GM12878 (cell line): Measurements from ENCODE around the gene SLC37A1. TPM values are rescaled to one million over a fixed set of nuclear protein-coding genes. Genes with fewer than 3 reads are reported as not detected.

Experiments used
- ATAC-seq: fragments of 200-7000 bp; cut with Tn5 transposase; 3 replicates; pipeline ENCODE4 v1.9.1; 2020; ENCODE audit warnings: mild to moderate bottlenecking, moderate library complexity
- BruUV-seq: library from RNA; stranded (reverse); fragments of 400-500 nt; replicated peaks from 2 replicates; lab custom pipeline; 2021; lab: Mats Ljungman, UMichigan
- CTCF ChIA-PET: fragments of 300-600 bp; sonication (Branson Sonifier 250); formaldehyde crosslinking; extraction: SDS; loops from one replicate; lab custom pipeline; 2021; ENCODE audit warnings: inconsistent platforms; lab: Yijun Ruan, JAX
- POLR2A ChIA-PET: fragments of 350-600 bp; formaldehyde crosslinking; extraction: SDS; loops from one replicate; lab custom pipeline; 2021; ENCODE audit warnings: inconsistent platforms; lab: Charles Lee
- RAD21 ChIA-PET: fragments of 300-600 bp; sonication (Branson Sonifier 250); formaldehyde crosslinking; loops from one replicate; lab custom pipeline; 2023; ENCODE audit warnings: antibody characterized with exemption; ENCODE audit not compliant: unreplicated experiment; lab: Charles Lee
- SMC1A ChIA-PET: fragments of 300-600 bp; sonication (Branson Sonifier 250); formaldehyde crosslinking; loops from one replicate; lab custom pipeline; 2023; ENCODE audit not compliant: unreplicated experiment, uncharacterized antibody; lab: Charles Lee
- DNase-seq: peaks from one replicate; pipeline ENCODE4 v3.0.0-alpha.2; 2011; ENCODE audit warnings: low read depth, low spot score
- FAIRE-seq: peaks from 3 replicates; lab custom pipeline; 2011; peaks lifted over from hg19 to GRCh38; lab: Jason Lieb, UNC
- H2AFZ ChIP-seq: 2 replicates; pipeline ENCODE4 v1.6.0; 2011; ENCODE audit warnings: low read depth, low read length, control low read depth; ENCODE audit not compliant: control insufficient read depth
- H3K27ac ChIP-seq: 2 replicates; pipeline ENCODE4 v1.5.1; 2011; ENCODE audit warnings: control low read depth; ENCODE audit not compliant: control insufficient read depth, insufficient read depth
- H3K27me3 ChIP-seq, 2 experiments: replicated peaks in 1 of 2; 2 replicates each; pipeline versions ENCODE4 v1.6.0 to v1.6.1; 2011; ENCODE audit warnings: low read length in 1 of 2; ENCODE audit not compliant: control insufficient read depth in 2 of 2, insufficient read depth in 2 of 2
- H3K36me3 ChIP-seq, 2 experiments: 2 replicates each; pipeline ENCODE4 v1.5.1; 2011; ENCODE audit warnings: low read length in 1 of 2; ENCODE audit not compliant: control insufficient read depth in 2 of 2, insufficient read depth in 2 of 2
- H3K4me1 ChIP-seq: 2 replicates; pipeline ENCODE4 v1.6.1; 2011; ENCODE audit warnings: mild to moderate bottlenecking, low read length, moderate library complexity, mixed read lengths; ENCODE audit not compliant: control insufficient read depth, insufficient read depth
- H3K4me2 ChIP-seq: 2 replicates; pipeline ENCODE4 v1.6.0; 2011; ENCODE audit warnings: control low read depth; ENCODE audit not compliant: control insufficient read depth, insufficient read depth
- H3K4me3 ChIP-seq: fragments of 200-600 bp; sonication (generic); 2 replicates; pipeline ENCODE4 v1.5.1; 2016
- H3K79me2 ChIP-seq: 2 replicates; pipeline ENCODE4 v1.6.0; 2011; ENCODE audit warnings: low read length; ENCODE audit not compliant: control insufficient read depth, insufficient read depth
- H3K9ac ChIP-seq: 2 replicates; pipeline ENCODE4 v1.8.0; 2011; ENCODE audit warnings: low read length, control low read depth, mixed read lengths; ENCODE audit not compliant: control insufficient read depth, insufficient read depth
- H3K9me3 ChIP-seq: replicated peaks from 3 replicates; pipeline ENCODE4 v1.5.1; 2011; ENCODE audit warnings: mild to moderate bottlenecking, low read length; ENCODE audit not compliant: control insufficient read depth, insufficient read depth
- H4K20me1 ChIP-seq: 2 replicates; pipeline ENCODE4 v1.6.0; 2011; ENCODE audit not compliant: control insufficient read depth, insufficient read depth
- ATF2 ChIP-seq: IDR thresholded peaks from 2 replicates; pipeline ENCODE4 v1.6.1; 2012; ENCODE audit warnings: low read length, inconsistent platforms
- CBFB ChIP-seq: IDR thresholded peaks from 2 replicates; pipeline ENCODE4 v1.6.1; 2016; ENCODE audit warnings: antibody characterized with exemption, low read depth
- CHD4 ChIP-seq: fragments of 200-600 bp; sonication (generic); IDR thresholded peaks from 2 replicates; pipeline ENCODE4 v1.6.1; 2016; ENCODE audit warnings: mild to moderate bottlenecking
- ESRRA ChIP-seq: IDR thresholded peaks from 2 replicates; pipeline ENCODE4 v1.6.1; 2012; ENCODE audit warnings: mild to moderate bottlenecking, low read length, improper control_type of control experiment
- NBN ChIP-seq: fragments of 450-650 bp; IDR thresholded peaks from 2 replicates; pipeline ENCODE4 v1.6.1; 2016
- NFXL1 ChIP-seq: fragments of 450-650 bp; IDR thresholded peaks from 2 replicates; pipeline ENCODE4 v1.6.1; 2017; ENCODE audit warnings: antibody characterized with exemption, mild to moderate bottlenecking, borderline replicate concordance
- NFYA ChIP-seq: IDR thresholded peaks from 2 replicates; pipeline ENCODE4 v1.6.1; 2011; ENCODE audit warnings: low read depth, mild to moderate bottlenecking, low read length, improper control_type of control experiment, borderline replicate concordance
- PML ChIP-seq: IDR thresholded peaks from 2 replicates; pipeline ENCODE4 v1.6.1; 2012; ENCODE audit warnings: low read length, inconsistent platforms
- RFX5 ChIP-seq: IDR thresholded peaks from 2 replicates; pipeline ENCODE4 v1.6.1; 2011; ENCODE audit warnings: low read depth, low read length, improper control_type of control experiment
- SIN3A ChIP-seq: IDR thresholded peaks from 2 replicates; pipeline ENCODE4 v1.6.1; 2012; ENCODE audit warnings: low read depth, low read length, improper control_type of control experiment
- TCF12 ChIP-seq: IDR thresholded peaks from 2 replicates; pipeline ENCODE4 v1.6.1; 2011; ENCODE audit warnings: low read depth, mild to moderate bottlenecking, low read length
- TCF7 ChIP-seq: IDR thresholded peaks from 2 replicates; pipeline ENCODE4 v1.6.1; 2014; ENCODE audit warnings: antibody characterized with exemption, borderline replicate concordance
- WRNIP1 ChIP-seq: IDR thresholded peaks from 2 replicates; pipeline ENCODE4 v1.6.1; 2011; ENCODE audit warnings: low read depth, low read length, improper control_type of control experiment, borderline replicate concordance
- WGBS: methylation state at CpG from one replicate; pipeline ENCODE4 v1.1.6; 2016; ENCODE audit warnings: low lambda C conversion rate; ENCODE audit not compliant: insufficient replicate concordance, insufficient coverage; ENCODE audit errors: missing lambda C conversion rate; 5-methylcytosine and 5-hydroxymethylcytosine counted together
- in situ Hi-C: fragments of 300-500 bp; cut with MboI; formaldehyde crosslinking; loops from 9 replicates; pipeline ENCODE4 v1.14.3; 2018; ENCODE audit warnings: mixed read lengths
- intact Hi-C: fragments of 100-400 bp; cut with micrococcal nuclease; formaldehyde crosslinking; loops from one replicate; pipeline ENCODE4 v1.14.2; 2022; ENCODE audit not compliant: unreplicated experiment
- polyA plus RNA-seq, 11 experiments: library from polyadenylated mRNA; depleted of rRNA in 4 of 11; unstranded in 6 of 11; stranded (reverse) in 5 of 11; fragments of >200 nt; fragmentation: Nextera tagmentation in 4 of 11; fragmentation: Illumina TruSeq in 1 of 11; extraction: Ambion mirVana in 4 of 11; extraction: Trizol in 1 of 11; gene quantifications; 1 replicate in 1 of 11; 2 replicates in 10 of 11; pipeline versions ENCODE4 v1.2.1 to v1.2.3, GENCODE V29; 2011 to 2016; ENCODE audit warnings: inconsistent platforms in 2 of 11, missing spikeins in 2 of 11, low read depth in 1 of 11
- total RNA-seq, 4 experiments: library from RNA; depleted of rRNA in 3 of 4; stranded (reverse); fragments of >200 nt in 3 of 4; fragmentation: Illumina TruSeq in 1 of 4; extraction: Trizol in 1 of 4; gene quantifications; 2 replicates each; pipeline versions ENCODE4 v1.2.1 to v1.2.3, GENCODE V29; 2013 to 2021
- TF ChIP-seq, protein P1 (sequence below): fragments of 450-650 bp; IDR thresholded peaks from 2 replicates; pipeline ENCODE4 v1.6.1; 2018; ENCODE audit warnings: mild to moderate bottlenecking, low read depth, moderate library complexity; ENCODE audit not compliant: partially characterized antibody

The SLC37A1 gene
- total and polyA plus RNA-seq, 10 of the 15 experiments (the other 5 are each of a cell fraction or from before 2014, with no cell fraction given), result 1.1 to 35.5 (median 24.4) TPM

DNA sequence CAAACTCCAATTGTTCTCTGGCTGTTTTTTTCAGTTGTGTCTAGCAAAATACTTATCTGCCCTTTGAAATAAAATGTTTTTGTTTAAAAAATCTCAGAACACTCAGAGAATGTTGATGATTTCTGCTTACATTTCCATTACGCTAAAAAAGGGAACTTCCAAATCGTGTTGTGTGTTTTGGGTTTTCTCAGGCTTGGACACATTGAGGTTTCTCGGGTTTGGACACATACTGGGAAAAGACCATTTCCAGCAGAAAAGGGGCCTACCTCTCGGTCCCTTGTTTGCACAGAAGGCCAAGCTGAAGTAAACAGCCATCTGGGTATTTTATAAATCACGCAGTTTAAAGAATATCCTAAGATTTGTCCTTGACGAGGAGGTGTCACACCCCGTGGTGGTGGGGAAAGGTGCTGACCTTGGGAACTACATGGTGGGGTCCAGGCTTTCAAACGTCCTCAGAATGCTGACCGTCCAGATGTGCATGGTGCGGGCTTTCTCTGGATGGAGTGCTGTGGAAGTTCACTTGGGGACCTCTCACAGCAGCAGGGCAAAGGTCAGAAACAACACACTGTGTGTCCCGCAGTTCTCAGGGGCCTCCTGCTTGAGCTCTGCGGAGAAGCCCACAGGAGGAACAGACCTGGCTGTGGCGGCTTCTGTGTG is 67.8 kb downstream of the SLC37A1 start:
- no peaks in the 10 kb centered on the region for H3K79me2 ChIP-seq
- no peaks in the 10 kb centered on the region for H3K36me3 ChIP-seq
- H2AFZ ChIP-seq, result no peak overlapping the region
- DNase-seq, result no peak
- no peaks in the 10 kb centered on the region for H3K27me3 ChIP-seq
- in situ Hi-C loops, result no loop called here
- POLR2A ChIA-PET, result no interaction called here
- H3K4me3 ChIP-seq, result no peak overlapping the region
- no peak for ATAC-seq
- no peak overlapping the region for H3K9ac ChIP-seq
- no TSS peak for BruUV-seq
- no peaks in the 10 kb centered on the region for H4K20me1 ChIP-seq
- H3K4me2 ChIP-seq, result no peak overlapping the region
- no peak overlapping the region for H3K27ac ChIP-seq
- no peaks in the 10 kb centered on the region for H3K4me1 ChIP-seq
- SMC1A ChIA-PET, result no interaction called here
- FAIRE-seq, result no peak
- WGBS, result 67% methylated on average over 13 of the region's 13 CpGs
- TF ChIP-seq PML, result no peak
- no peak for TF ChIP-seq CBFB
- no peak for TF ChIP-seq NBN
- TF ChIP-seq TCF12, result no peak
- TF ChIP-seq, protein P1, sequence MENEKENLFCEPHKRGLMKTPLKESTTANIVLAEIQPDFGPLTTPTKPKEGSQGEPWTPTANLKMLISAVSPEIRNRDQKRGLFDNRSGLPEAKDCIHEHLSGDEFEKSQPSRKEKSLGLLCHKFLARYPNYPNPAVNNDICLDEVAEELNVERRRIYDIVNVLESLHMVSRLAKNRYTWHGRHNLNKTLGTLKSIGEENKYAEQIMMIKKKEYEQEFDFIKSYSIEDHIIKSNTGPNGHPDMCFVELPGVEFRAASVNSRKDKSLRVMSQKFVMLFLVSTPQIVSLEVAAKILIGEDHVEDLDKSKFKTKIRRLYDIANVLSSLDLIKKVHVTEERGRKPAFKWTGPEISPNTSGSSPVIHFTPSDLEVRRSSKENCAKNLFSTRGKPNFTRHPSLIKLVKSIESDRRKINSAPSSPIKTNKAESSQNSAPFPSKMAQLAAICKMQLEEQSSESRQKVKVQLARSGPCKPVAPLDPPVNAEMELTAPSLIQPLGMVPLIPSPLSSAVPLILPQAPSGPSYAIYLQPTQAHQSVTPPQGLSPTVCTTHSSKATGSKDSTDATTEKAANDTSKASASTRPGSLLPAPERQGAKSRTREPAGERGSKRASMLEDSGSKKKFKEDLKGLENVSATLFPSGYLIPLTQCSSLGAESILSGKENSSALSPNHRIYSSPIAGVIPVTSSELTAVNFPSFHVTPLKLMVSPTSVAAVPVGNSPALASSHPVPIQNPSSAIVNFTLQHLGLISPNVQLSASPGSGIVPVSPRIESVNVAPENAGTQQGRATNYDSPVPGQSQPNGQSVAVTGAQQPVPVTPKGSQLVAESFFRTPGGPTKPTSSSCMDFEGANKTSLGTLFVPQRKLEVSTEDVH, result no peak
- TF ChIP-seq TCF7, result no peak
- no peak for TF ChIP-seq SIN3A
- TF ChIP-seq NFYA, result no peak
- TF ChIP-seq WRNIP1, result no peak
- no peak for TF ChIP-seq NFXL1
- TF ChIP-seq CHD4, result no peak
- no peak for TF ChIP-seq RFX5
- TF ChIP-seq ATF2, result no peak
- TF ChIP-seq ESRRA, result no peak
- no peaks in the 10 kb centered on the region for H3K9me3 ChIP-seq
- intact Hi-C loops, result no loop called here
- RAD21 ChIA-PET, result no interaction called here
- CTCF ChIA-PET, result no interaction called here
